Measurements from ENCODE around the gene GLIPR2.

The GLIPR2 gene

DNA sequence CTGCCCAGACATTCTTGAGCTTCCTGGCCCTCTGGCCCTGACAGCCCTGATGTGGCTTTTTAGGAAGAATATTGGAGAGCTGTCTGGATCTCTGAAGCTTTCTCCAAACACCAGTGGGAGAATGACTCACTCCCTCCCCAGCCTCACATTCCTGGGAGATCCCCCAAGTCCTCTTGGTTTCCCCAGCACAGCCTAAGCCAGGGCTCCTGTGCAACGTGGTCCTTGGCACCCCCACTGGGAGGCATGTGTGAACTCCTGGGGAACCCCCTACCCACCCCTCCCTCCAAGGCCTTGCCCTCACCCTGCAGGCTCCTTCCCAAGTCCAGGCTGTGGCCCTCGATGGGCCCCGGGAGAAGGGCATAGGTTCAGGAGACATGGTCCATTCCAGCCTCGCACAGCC lies 12.7 kb downstream of the GLIPR2 start:
- DNase-seq (ENCODE audit: low read depth) = peak; percentile 32
- no peak overlapping the region for H3K4me3 ChIP-seq (ENCODE audit: low read length)
- TF ChIP-seq, protein P1, sequence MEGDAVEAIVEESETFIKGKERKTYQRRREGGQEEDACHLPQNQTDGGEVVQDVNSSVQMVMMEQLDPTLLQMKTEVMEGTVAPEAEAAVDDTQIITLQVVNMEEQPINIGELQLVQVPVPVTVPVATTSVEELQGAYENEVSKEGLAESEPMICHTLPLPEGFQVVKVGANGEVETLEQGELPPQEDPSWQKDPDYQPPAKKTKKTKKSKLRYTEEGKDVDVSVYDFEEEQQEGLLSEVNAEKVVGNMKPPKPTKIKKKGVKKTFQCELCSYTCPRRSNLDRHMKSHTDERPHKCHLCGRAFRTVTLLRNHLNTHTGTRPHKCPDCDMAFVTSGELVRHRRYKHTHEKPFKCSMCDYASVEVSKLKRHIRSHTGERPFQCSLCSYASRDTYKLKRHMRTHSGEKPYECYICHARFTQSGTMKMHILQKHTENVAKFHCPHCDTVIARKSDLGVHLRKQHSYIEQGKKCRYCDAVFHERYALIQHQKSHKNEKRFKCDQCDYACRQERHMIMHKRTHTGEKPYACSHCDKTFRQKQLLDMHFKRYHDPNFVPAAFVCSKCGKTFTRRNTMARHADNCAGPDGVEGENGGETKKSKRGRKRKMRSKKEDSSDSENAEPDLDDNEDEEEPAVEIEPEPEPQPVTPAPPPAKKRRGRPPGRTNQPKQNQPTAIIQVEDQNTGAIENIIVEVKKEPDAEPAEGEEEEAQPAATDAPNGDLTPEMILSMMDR (conservative IDR thresholded peaks at IDR 0.05; ENCODE audit: low read depth, low read length) = no peak

DNA sequence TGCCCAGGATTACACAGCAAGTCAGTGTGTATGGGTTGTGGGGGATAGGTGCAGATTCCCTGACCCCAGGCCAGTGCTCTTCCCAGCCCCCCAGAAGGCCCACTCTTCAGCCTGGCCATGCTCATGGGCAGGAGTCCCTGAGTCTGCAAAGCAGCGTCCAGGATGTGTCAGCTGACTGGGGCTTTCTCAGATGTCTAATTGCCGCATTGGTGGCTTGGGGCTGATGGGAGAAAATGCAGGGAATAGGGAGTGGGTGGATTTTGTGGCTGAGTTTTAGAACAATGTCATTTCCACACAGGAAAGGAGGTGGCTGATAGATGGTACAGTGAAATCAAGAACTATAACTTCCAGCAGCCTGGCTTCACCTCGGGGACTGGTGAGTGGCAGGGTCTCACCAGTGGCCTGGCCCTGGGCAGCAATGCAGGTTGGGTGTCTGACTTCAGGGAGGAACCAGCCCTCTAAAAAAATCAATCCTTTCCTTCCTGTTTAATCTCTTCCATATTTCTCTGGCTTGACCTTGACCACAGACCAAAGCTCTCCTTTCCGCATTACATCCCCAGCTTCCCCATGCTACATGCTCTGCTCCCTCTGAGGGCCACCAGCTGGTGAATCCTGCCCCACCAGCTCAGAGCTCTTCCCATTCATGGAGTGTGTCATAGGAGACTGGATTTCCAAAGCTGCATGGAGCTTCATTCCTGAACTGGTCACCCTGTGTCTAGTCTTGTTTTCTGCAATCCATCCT lies 14.2 kb downstream of the GLIPR2 start:
- H3K4me3 ChIP-seq (ENCODE audit: low read length) = no peak overlapping the region
- TF ChIP-seq, protein P1 (conservative IDR thresholded peaks at IDR 0.05; ENCODE audit: low read depth, low read length) = no peak
- DNase-seq (ENCODE audit: low read depth) = no peak

DNA sequence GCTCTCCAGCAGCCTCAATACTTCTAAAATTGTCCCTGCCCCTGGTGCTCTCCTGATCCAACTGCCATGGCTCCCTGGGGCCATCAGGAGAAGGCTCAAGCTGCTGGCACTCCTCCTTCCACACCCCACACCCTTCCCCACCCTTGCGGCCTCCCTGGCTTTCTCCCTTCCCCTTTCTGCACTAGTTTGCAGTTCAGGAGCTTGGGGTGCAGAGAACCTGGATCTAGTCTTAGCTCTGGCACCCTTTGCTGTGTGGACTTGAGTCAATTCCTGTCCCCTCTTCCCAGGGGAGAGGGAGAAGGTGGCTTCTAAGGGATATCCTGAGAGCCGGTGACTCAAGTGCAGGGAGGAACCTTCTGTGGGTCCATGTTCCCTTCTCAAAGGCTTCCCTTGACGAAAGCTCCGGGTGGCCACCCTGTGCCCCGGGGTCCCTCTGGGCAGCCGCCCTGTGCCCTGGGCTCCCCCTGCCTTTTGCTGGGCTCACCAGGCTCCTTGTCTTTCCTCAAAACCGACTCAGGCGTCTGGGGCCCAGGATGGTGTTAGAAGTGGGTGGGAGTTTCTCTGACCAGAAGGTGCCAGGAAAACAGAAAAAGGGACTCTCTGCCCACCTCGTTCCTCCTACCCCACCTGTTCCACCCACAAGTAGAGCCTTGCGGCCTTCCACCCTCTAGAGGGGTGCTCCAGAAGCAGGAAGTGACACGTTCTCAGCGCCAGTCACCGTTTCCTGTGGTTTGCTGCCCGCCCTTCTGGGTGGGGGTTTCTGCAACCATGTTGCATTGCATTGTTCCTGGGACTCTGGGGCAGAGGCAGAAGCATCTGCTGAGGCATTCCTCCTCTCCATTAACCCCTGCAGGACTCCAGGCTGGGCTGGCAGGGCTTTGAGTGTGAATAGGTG lies 15.0 kb downstream of the GLIPR2 start:
- no peak overlapping the region for H3K4me3 ChIP-seq (ENCODE audit: low read length)
- TF ChIP-seq, protein P1 (conservative IDR thresholded peaks at IDR 0.05; ENCODE audit: low read depth, low read length) = no peak

DNA sequence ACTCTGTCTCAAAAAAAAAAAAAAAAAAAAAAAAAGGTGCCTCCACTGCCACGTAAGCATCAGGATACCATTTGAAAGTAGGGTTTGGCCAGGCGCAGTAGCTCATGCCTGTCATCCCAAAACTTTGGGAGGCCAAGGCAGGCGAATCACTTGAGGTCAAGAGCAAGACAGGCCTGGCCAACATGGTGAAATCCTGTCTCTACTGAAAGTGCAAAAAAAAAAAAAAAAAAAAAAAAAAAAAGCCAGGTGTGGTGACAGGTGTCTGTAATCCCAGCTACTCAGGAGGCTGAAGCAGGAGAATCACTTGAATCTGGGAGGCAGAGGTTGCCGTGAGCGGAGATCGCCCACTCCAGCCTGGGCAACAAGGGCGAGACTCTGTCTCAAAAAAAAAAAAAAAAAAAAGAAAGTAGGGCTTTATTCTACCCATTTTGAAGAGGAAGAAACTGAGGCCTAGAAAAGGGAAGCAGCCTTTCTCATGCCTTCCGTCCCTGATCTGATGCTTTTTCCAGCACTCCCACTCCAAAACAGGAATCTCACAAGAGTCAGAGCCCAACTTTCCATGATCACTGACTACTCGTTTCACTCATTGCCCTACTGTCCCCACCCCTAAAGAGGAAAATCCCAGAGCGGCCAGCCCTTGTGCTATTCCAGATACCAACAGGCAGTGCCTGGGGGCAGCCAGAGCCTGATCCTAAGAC lies 16.4 kb downstream of the GLIPR2 start:
- TF ChIP-seq, protein P1 (conservative IDR thresholded peaks at IDR 0.05; ENCODE audit: low read depth, low read length) = no peak
- no peak for DNase-seq (ENCODE audit: low read depth)
- no peak overlapping the region for H3K4me3 ChIP-seq (ENCODE audit: low read length)

More for the DNA sequence above, 15.0 kb downstream of the GLIPR2 start:
- DNase-seq (ENCODE audit: low read depth) = no peak

DNA sequence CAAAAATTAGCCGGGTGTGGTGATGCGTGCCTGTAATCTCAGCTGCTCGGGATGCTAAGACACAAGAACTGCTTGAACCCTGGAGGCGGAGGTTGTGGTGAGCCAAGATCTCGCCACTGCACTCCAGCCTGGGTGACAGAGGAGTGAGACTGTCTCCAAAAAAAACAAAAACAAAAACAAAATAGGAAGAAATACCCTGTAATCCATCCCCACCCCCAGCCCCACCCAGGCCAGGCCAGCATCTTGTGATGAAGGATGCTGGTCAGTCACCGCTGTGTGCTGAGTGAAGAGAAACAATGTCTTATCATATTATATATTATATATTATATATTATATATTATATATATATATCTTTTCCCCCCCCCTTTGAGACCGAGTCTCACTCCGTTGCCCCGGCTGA lies 17.2 kb downstream of the GLIPR2 start:
- DNase-seq (ENCODE audit: low read depth) = no peak
- TF ChIP-seq, protein P1 (conservative IDR thresholded peaks at IDR 0.05; ENCODE audit: low read depth, low read length) = no peak
- no peak overlapping the region for H3K4me3 ChIP-seq (ENCODE audit: low read length)

DNA sequence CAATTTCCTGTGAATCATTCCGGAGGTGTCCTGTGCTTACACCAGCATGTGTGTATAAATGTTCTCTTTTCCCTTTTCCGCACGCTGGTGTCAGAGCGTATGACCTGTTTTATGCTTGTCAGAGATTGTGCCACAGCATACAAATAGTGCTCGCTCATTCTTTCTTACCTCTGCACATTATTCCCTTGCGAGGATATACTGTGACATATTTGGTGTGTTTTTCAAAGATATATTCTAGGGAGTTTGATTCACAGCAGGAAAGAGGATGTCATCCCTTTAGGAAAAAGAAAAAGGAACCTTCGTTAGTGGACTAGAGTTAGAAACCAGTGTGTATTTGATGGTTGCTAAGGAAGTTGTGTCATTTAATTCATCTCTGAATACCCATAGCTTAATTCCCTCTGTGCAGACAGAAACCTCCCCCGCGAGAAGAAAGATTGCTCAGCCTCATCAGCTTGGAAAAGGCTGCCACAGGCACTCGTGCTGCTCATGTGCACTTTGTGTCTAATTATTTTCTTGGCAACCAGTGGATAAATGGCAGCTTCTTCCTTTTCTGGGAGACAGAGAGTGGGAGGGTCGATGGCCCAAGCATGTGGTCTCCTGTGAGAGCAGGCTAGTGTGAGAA lies 17.9 kb downstream of the GLIPR2 start:
- peak; percentile 71 for DNase-seq (ENCODE audit: low read depth)
- TF ChIP-seq, protein P1 (conservative IDR thresholded peaks at IDR 0.05; ENCODE audit: low read depth, low read length) = no peak
- no peak overlapping the region for H3K4me3 ChIP-seq (ENCODE audit: low read length)

Measured in retinal pigment epithelial cell (primary cell).